ENCODE measurements around the gene IMPG1. TPM values are rescaled to one million over a fixed set of nuclear protein-coding genes. Genes with fewer than 3 reads are reported as not detected.

IMPG1 gene
- total RNA-seq, 1 experiment from 2014 or later, result not detected

DNA sequence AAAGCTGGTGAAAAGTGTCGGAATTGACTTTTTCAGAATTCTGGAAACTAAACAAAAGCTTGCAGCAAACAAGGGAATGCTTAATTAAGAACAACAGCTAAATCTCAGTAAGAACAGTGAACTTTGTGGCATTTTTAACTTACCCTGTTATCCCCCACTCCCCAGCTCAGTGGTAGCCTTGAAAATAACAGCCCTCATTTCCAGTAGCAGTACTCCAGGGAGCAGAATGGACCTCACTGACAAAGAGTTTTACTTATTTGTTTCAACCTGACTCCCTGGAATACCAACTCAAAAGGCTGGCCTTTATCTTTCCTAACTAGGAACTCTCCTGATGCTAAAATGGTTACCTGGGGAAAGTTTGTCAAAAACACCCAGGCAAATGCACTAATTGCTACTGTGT, 108.9 kb downstream of the IMPG1 start:
- WGBS (ENCODE audit: extremely low coverage, insufficient read length, low lambda C conversion rate), result no CpG with 5 or more reads among the region's 1 CpG
- no peak overlapping the region for H3K14ac ChIP-seq (ENCODE audit: insufficient read depth, low read length)
- H2BK5ac ChIP-seq (ENCODE audit: insufficient read length, low read length), result no peak overlapping the region
- H3K79me2 ChIP-seq (ENCODE audit: insufficient read depth, low read length), result no peaks in the 10 kb centered on the region
- no peaks in the 10 kb centered on the region for H3K79me1 ChIP-seq (ENCODE audit: insufficient read depth, low read depth, low read length, poor library complexity, severe bottlenecking)
- H2BK20ac ChIP-seq (ENCODE audit: low read depth, low read length, poor library complexity, severe bottlenecking), result no peak overlapping the region
- H3T11ph ChIP-seq (ENCODE audit: low read length), result no peak overlapping the region
- H3K23me2 ChIP-seq (ENCODE audit: insufficient read length, low read depth, low read length, poor library complexity, severe bottlenecking), result no peaks in the 10 kb centered on the region
- no peak overlapping the region for H2AK5ac ChIP-seq (ENCODE audit: insufficient read length, low read length)
- no peak overlapping the region for H2BK12ac ChIP-seq (ENCODE audit: insufficient read length, low read depth, low read length)
- H3K9me3 ChIP-seq (ENCODE audit: control insufficient read depth, low read depth, low read length), result no peaks in the 10 kb centered on the region
- no peak overlapping the region for H4K91ac ChIP-seq (ENCODE audit: insufficient read length, low read depth, low read length)
- Mint-ChIP-seq H3K4me1 (peaks cover 5 to 8% of the 10 kb centered on the region in 2 experiments; a peak in 3 of 4 replicates), H3K27me3 (ENCODE audit: low read depth) (no peaks in the 10 kb centered on the region), H3K27ac (peak overlapping the region in 2 of 3 experiments; percentile 48 to 65; a peak in 3 of 7 replicates), H3K4me3 (no peak overlapping the region), H3K36me3 (ENCODE audit: insufficient read depth in 1 of 3, low read depth in 3 of 3) (peaks cover 0 to 13% (median 5%) of the 10 kb centered on the region in 3 experiments; a peak in 3 of 7 replicates), H3K9me3 (peaks cover 7 to 14% of the 10 kb centered on the region in 2 experiments)
- no peak overlapping the region for H4K5ac ChIP-seq (ENCODE audit: insufficient read length, low read depth, low read length)
- no peak overlapping the region for H4K8ac ChIP-seq (replicated peaks; ENCODE audit: insufficient read length, low read depth, low read length)
- no peak overlapping the region for H3K4ac ChIP-seq (ENCODE audit: low read depth, low read length)
- H2BK120ac ChIP-seq (ENCODE audit: low read depth, low read length, poor library complexity, severe bottlenecking), result no peak overlapping the region
- H3K4me1 ChIP-seq (ENCODE audit: insufficient read depth, low read length), result no peaks in the 10 kb centered on the region; the same call in 1 of the 2 replicates
- peak overlapping the region; percentile 10 for H2AFZ ChIP-seq (ENCODE audit: low read length)
- H3K9ac ChIP-seq (ENCODE audit: extremely low read depth, insufficient read length, low read length), result no peak overlapping the region
- H2BK15ac ChIP-seq (ENCODE audit: low read depth, low read length), result no peak overlapping the region
- no peak overlapping the region for H3K27ac ChIP-seq (ENCODE audit: insufficient read length, low read depth, low read length)
- TF ChIP-seq, protein P1, sequence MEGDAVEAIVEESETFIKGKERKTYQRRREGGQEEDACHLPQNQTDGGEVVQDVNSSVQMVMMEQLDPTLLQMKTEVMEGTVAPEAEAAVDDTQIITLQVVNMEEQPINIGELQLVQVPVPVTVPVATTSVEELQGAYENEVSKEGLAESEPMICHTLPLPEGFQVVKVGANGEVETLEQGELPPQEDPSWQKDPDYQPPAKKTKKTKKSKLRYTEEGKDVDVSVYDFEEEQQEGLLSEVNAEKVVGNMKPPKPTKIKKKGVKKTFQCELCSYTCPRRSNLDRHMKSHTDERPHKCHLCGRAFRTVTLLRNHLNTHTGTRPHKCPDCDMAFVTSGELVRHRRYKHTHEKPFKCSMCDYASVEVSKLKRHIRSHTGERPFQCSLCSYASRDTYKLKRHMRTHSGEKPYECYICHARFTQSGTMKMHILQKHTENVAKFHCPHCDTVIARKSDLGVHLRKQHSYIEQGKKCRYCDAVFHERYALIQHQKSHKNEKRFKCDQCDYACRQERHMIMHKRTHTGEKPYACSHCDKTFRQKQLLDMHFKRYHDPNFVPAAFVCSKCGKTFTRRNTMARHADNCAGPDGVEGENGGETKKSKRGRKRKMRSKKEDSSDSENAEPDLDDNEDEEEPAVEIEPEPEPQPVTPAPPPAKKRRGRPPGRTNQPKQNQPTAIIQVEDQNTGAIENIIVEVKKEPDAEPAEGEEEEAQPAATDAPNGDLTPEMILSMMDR (conservative IDR thresholded peaks at IDR 0.05), result no peak
- H4K20me1 ChIP-seq (ENCODE audit: control insufficient read depth, insufficient read depth, insufficient read length), result no peaks in the 10 kb centered on the region
- H3K56ac ChIP-seq (ENCODE audit: insufficient read length, low read depth, low read length), result no peak overlapping the region
- no peak for DNase-seq
- no peak overlapping the region for H3K23ac ChIP-seq (ENCODE audit: insufficient read length, low read depth, low read length)
- no peaks in the 10 kb centered on the region for H3K27me3 ChIP-seq (ENCODE audit: insufficient read depth, low read length)
- no peak overlapping the region for H3K4me2 ChIP-seq (ENCODE audit: insufficient read depth, insufficient read length, low read length)
- no peak overlapping the region for H3K18ac ChIP-seq (ENCODE audit: insufficient read length, low read depth, low read length)
